IPS-NIHi7 (cell line): Measurements from ENCODE around the gene IQCK.

ENCODE experiments used
- DNase-seq: peaks from one replicate; pipeline ENCODE4 v3.0.0; 2012; ENCODE audit warnings: mixed read lengths; ENCODE audit errors: extremely low spot score

IQCK gene

GRCh38 chr16:19860166-19861041 is 142.3 kb downstream of the IQCK start:
- peak; percentile 59 for DNase-seq

GRCh38 chr16:19861133-19861532 is 143.1 kb downstream of the IQCK start:
- no peak for DNase-seq

- peak; percentile 60 for DNase-seq
These were observed 143.8 kb downstream of the IQCK start for GRCh38 chr16:19861811-19862327.

DNA sequence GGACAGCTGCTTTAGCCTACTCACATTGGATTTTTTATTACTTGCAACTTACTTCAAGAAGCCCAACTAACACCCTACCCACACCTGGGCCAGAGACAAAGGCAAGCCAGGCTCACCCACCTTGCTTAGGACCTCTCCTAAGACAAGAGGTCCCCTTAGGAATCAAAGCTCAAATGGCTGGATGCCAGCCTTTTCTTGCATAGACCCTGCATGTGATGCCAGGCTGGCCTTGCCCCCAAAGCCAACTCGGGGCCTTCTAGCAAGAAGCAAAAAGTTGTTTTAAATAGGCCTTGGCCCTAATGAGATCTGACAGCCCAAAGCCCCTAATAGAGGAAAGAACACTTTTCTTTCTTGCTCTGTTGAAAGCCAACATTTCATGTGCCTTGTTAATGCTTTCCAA is 145.9 kb downstream of the IQCK start:
- DNase-seq = no peak

DNA sequence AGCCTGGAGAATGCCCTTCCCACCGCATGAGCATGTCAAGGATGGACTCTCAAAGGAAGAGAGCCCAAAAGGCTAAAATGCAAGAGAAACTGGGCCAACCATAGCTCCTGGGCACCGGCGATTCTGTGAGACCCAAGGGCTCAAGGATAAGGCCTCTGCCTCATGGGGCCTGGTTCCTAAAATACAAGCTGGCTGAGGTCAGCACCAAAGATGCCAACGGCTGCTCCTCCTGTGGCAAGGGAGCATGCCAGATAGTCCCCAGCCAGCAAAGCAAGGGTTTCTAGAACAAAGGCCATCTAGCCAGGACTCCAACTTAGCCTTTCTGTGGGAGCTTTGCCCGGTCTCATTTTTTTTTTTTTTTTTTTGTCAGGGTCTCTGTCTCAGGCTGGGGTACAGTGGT is 146.5 kb downstream of the IQCK start:
- DNase-seq = no peak

DNA sequence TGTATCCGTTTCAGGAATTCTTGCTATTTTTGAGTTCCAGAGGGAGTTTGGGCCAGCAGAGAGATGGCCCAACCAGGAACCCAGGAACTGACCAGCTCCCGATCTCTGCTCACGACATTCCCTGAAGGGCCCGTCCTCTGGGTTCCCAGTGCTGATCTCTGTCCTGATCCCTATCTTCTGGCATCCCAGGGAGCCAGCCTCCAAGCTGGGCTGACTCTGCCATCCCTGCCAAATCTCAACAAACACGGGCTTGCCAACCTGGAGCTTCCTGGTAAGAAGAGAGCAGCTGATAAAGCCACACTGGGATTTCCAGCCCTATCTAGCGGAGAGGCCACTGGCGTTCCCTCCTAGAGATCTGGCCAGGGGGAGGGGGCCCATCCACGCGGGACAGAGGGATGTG is 150.3 kb downstream of the IQCK start:
- DNase-seq = no peak

DNA sequence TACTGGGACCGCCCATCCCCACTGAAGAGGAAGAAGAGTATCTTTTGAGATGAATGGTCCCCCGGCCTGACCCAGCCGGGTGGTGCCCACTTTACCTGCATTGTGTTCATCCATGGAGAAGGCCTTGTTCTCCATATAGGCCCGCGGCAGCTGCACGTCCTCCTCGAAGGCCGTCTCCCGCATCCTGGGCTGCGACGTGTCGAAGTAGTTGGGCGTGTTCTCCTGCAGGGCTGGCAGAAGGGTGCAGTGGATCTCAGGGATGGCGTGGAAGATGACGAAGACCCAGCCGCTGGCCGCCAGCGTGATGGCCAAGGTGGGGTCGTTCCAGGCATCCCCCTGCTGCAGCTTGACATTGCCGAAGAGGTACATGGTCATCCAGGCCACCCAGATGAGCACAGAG is 153.7 kb downstream of the IQCK start:
- DNase-seq = no peak

DNA sequence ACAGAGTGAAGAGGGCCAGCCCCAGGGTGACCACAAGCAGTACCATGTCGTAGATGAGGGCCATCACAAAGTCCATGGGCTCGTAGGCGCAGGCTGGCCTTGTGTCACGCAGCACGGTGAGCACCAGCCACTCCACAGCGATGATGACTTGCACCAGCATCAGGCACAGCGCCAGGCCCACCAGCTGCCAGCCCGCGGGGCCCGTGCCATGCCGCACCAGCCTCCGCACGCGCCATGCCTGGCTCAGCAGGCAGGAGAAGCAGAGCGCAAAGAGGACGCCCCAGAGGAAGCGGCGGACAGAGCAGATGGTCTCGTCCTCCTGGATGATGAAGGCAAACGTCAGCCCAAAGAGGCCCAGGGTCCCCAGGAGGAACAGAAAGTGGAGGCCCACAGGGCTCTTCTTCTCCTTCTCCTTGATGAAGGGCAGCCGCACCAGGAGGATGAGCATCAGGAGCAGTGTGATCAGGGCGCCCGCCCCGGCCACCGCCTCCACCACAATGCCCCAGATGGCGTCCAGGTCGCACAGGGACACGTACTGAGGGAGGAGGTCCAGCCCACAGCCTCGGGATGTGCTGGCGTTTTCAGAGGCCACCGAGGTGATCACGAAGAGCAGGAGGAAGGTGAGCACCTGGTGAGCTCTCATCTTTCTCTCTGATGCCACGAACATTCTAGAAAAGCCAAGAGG is 154.2 kb downstream of the IQCK start:
- DNase-seq = no peak

GRCh38 chr16:19872935-19873334 is 154.9 kb downstream of the IQCK start:
- no peak for DNase-seq

DNA sequence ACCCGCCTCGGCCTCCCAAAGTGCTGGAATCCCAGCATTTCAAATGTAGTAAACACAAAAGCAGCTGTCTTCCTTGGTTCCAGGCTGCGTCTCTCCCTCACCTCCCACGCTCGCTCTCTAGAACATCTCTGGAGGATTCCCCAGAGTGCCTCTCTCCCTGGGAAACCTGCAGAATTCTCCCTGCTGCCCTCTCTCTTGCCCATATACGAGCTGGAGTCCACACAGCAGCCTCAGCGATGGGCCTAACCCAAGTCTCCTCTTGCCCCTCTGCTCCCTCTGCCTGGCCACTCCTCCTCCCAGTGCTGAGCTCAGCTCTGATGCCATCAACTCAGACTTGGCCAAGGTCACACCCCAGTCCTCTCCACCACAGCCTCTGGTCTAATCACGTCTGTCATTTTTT is 156.0 kb downstream of the IQCK start:
- no peak for DNase-seq

DNA sequence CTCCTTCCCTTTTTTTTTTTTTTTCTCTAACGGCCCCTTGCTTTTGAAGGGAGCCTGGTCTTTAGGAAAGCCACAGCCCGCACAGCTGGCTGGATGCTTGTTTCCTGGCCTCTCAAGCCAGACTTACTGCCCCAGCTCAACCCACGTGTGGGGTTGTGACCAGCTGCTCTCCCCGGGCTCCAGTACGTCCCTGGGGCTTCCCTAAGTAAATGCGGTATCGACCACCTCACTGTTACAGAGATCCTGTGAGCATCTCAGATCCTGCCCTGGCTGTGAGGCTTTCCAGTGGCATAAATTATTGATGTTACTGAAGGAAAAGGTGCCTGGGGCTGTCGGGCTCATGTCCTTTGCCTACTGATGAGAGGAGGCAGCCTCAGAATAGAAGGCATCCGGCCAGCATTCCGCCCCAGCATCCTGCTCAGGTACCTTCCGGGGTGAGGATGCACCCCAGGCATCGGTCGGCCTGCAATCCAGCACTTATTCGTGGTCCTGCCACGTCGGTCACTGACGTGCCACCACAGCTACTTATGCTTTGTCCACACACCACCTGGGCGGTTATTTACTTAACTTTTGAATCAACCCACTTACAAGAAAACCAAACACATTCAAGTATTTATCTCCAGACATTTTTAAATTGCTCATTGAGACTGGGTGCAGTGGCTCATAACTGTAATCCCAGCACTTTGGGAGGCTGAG is 156.9 kb downstream of the IQCK start:
- DNase-seq = no peak

DNA sequence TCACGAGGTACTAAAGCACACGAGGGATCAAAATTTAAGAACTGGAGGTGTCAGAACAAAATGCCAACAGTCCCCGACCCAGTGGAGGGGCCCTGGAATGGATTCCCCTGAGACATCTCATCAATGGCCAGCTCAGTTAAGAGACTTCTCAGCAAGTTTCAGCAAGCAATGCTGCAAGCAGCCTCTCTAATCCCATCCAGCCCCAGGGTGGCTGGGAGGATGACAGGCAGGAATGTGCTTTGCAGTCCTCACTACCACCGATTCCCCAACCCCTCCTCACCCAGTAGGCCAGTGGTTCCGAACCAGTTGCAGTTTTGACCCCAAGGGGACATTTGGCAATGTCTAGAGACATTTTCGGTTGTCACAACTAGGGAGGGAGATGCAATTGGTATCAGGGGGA is 157.8 kb downstream of the IQCK start:
- no peak for DNase-seq

GRCh38 chr16:19876501-19877059 is 158.5 kb downstream of the IQCK start:
- DNase-seq = no peak

DNA sequence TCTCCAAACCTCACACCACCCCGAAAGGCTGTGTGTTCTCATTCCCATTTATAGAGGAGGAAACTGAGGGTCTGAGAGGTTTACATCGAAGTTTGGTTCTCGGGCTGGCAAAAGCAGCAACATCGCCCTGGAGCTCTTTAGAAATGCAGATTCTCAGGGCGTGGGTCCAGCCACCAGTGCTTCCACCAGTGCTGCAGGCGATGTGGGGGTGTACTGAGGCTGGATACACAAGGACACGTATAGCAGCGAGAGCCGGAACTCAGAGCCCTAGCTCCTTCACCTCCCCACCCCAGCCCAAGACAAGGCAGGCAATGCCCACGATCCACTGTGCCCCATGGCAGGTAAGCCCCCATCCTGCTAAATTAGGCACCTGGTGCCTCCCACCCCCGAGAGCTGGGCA is 160.7 kb downstream of the IQCK start:
- DNase-seq = no peak

DNA sequence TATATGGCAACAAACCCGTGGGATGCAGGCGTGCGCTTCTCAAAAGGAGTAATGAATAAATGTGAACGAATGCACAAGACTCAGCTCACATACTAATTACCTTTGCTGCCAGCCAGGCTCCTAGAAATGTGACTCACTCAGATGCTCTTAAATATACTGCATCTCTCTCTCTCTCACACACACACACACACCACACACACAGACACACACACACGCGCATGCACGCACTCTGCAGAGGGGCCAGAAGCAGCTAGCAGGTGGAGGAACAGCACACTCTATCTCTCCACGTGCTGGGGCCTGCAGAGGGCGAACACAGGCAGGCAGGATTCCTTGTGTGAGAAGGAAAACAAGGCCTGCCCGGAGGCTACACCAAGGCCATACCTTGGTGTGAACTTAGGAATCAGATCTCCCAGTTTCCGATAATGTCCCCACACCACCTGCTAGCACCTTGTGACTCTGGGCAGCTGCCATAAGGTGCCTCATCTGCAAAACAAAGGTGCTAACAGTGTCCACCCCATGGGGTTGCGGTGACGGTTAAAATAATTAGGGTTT is 161.2 kb downstream of the IQCK start:
- DNase-seq = peak; percentile 41

DNA sequence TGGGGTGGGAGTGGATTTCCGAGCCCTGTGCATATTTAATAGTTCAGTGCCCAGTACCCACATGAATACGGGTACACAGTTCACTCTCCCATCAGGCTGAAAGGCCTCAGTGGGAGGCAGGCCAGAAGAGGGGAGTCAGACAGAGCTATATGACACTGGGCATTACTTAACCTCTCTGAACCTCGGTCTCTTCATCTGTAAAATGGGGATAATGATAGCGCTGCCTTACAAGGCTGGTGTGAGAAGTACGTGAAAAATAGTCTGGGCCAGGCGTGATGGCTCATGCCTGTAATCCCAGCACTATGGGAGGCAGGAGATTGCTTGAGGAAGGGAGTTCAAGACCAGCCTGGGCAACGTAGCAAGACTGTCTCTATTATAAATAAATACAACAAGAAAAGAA is 163.0 kb downstream of the IQCK start:
- DNase-seq = no peak

DNA sequence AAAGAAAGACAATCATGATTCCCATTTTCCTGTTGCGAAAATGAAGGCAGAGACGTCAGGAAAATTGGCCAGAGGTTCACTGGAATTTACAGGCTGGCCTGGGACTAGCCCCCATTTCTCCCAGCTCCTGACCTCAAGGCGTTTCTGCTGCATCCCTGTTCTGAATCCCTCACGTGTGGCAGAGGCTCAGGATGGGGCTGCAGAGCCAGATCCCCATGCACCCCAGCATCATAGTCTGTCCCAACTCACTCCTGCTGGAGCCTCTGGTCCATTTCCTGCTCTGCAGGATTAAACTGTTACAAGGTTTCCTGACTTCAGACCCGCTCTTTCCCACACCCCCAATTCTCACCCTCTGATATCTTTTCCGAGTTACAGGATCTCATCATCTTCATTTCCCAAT is 163.7 kb downstream of the IQCK start:
- DNase-seq = no peak

- DNase-seq = peak; percentile 48
These were observed 164.1 kb downstream of the IQCK start for GRCh38 chr16:19882186-19882585.

GRCh38 chr16:19882646-19883045 is 164.6 kb downstream of the IQCK start:
- DNase-seq = no peak

GRCh38 chr16:19883296-19883965 is 165.4 kb downstream of the IQCK start:
- no peak for DNase-seq

GRCh38 chr16:19883966-19884485 is 166.0 kb downstream of the IQCK start:
- DNase-seq = peak; percentile 36
